H9 (cell line): ENCODE data around the gene TPH1. TPM values are rescaled to one million over a fixed set of nuclear protein-coding genes. Genes with fewer than 3 reads are reported as not detected.

Source experiments
- DNase-seq: peaks from one replicate; pipeline ENCODE4 v3.0.0-alpha.2; 2017
- H2AFZ ChIP-seq: one replicate; pipeline ENCODE4 v1.6.1; 2013; ENCODE audit warnings: mild to moderate bottlenecking, low read length, control low read depth, moderate library complexity
- H2AK5ac ChIP-seq: 2 replicates; pipeline ENCODE4 v1.6.1; 2013; ENCODE audit warnings: low read length, control low read depth, mixed read lengths; ENCODE audit not compliant: insufficient read length
- H2BK120ac ChIP-seq: one replicate; pipeline ENCODE4 v1.6.1; 2013; ENCODE audit warnings: low read depth, mild to moderate bottlenecking, low read length, control low read depth, inconsistent platforms; ENCODE audit not compliant: poor library complexity, severe bottlenecking
- H2BK12ac ChIP-seq: 2 replicates; pipeline ENCODE4 v1.6.1; 2013; ENCODE audit warnings: low read length, control low read depth, mixed read lengths, low read depth; ENCODE audit not compliant: insufficient read length
- H2BK15ac ChIP-seq: 2 replicates; pipeline ENCODE4 v1.6.1; 2013; ENCODE audit warnings: low read depth, low read length, control low read depth
- H2BK20ac ChIP-seq: one replicate; pipeline ENCODE4 v1.6.1; 2013; ENCODE audit warnings: low read depth, mild to moderate bottlenecking, low read length, control low read depth, inconsistent platforms; ENCODE audit not compliant: poor library complexity, severe bottlenecking
- H2BK5ac ChIP-seq: 2 replicates; pipeline ENCODE4 v1.6.1; 2013; ENCODE audit warnings: low read length, control low read depth, mixed read lengths; ENCODE audit not compliant: insufficient read length
- H3K14ac ChIP-seq: 2 replicates; pipeline ENCODE4 v1.6.1; 2013; ENCODE audit warnings: low read length, control low read depth; ENCODE audit not compliant: insufficient read depth
- H3K18ac ChIP-seq: 2 replicates; pipeline ENCODE4 v1.6.1; 2013; ENCODE audit warnings: low read depth, mild to moderate bottlenecking, mixed read lengths, low read length, control low read depth; ENCODE audit not compliant: insufficient read length
- H3K23ac ChIP-seq: 2 replicates; pipeline ENCODE4 v1.6.1; 2013; ENCODE audit warnings: low read length, control low read depth, mixed read lengths, low read depth; ENCODE audit not compliant: insufficient read length
- H3K23me2 ChIP-seq: 2 replicates; pipeline ENCODE4 v1.6.1; 2013; ENCODE audit warnings: low read depth, mild to moderate bottlenecking, mixed read lengths, low read length, control low read depth; ENCODE audit not compliant: insufficient read length, poor library complexity, severe bottlenecking
- H3K27ac ChIP-seq: 2 replicates; pipeline ENCODE4 v1.5.1; 2013; ENCODE audit warnings: low read length, control low read depth, mixed read lengths, low read depth; ENCODE audit not compliant: insufficient read length
- H3K27me3 ChIP-seq: 2 replicates; pipeline ENCODE4 v1.6.1; 2013; ENCODE audit warnings: low read length, control low read depth, inconsistent platforms; ENCODE audit not compliant: insufficient read depth
- H3K4ac ChIP-seq: 2 replicates; pipeline ENCODE4 v1.6.1; 2013; ENCODE audit warnings: low read depth, mild to moderate bottlenecking, control low read depth, inconsistent platforms, low read length, moderate library complexity
- H3K4me1 ChIP-seq: 2 replicates; pipeline ENCODE4 v1.6.1; 2013; ENCODE audit warnings: low read length, control low read depth, inconsistent platforms; ENCODE audit not compliant: insufficient read depth
- H3K4me2 ChIP-seq: 2 replicates; pipeline ENCODE4 v1.6.1; 2013; ENCODE audit warnings: low read length, control low read depth, mixed read lengths; ENCODE audit not compliant: insufficient read length, insufficient read depth
- H3K56ac ChIP-seq: 2 replicates; pipeline ENCODE4 v1.6.1; 2013; ENCODE audit warnings: low read depth, mild to moderate bottlenecking, mixed read lengths, low read length, control low read depth; ENCODE audit not compliant: insufficient read length
- H3K79me1 ChIP-seq: 2 replicates; pipeline ENCODE4 v1.6.1; 2013; ENCODE audit warnings: low read depth, mild to moderate bottlenecking, moderate library complexity, low read length, control low read depth, inconsistent platforms; ENCODE audit not compliant: insufficient read depth, poor library complexity, severe bottlenecking
- H3K79me2 ChIP-seq: 2 replicates; pipeline ENCODE4 v1.6.1; 2013; ENCODE audit warnings: low read length, control low read depth, inconsistent platforms; ENCODE audit not compliant: insufficient read depth
- H3K9ac ChIP-seq: 2 replicates; pipeline ENCODE4 v1.6.1; 2013; ENCODE audit warnings: low read length, control low read depth, mixed read lengths; ENCODE audit not compliant: insufficient read length; ENCODE audit errors: extremely low read depth
- H3K9me3 ChIP-seq: one replicate; pipeline ENCODE4 v1.6.1; 2013; ENCODE audit warnings: low read depth, low read length, inconsistent platforms; ENCODE audit not compliant: control insufficient read depth
- H3T11ph ChIP-seq: one replicate; pipeline ENCODE4 v1.6.1; 2013; ENCODE audit warnings: mild to moderate bottlenecking, low read length, control low read depth, inconsistent platforms
- H4K20me1 ChIP-seq: one replicate; pipeline ENCODE4 v1.6.1; 2013; ENCODE audit not compliant: control insufficient read depth, insufficient read length, insufficient read depth
- H4K5ac ChIP-seq: 2 replicates; pipeline ENCODE4 v1.6.1; 2013; ENCODE audit warnings: low read depth, mild to moderate bottlenecking, mixed read lengths, low read length, control low read depth; ENCODE audit not compliant: insufficient read length
- H4K8ac ChIP-seq: replicated peaks from 2 replicates; pipeline ENCODE4 v1.6.1; 2013; ENCODE audit warnings: low read length, control low read depth, mixed read lengths, low read depth; ENCODE audit not compliant: insufficient read length
- H4K91ac ChIP-seq: 2 replicates; pipeline ENCODE4 v1.6.1; 2013; ENCODE audit warnings: low read depth, mild to moderate bottlenecking, moderate library complexity, mixed read lengths, low read length, control low read depth; ENCODE audit not compliant: insufficient read length
- H3K27ac Mint-ChIP-seq, 3 experiments: 2 replicates in 2 of 3; 3 replicates in 1 of 3; pipeline ENCODE4 v1.8.0; 2020 to 2021; ENCODE audit warnings: mixed read lengths in 3 of 3, mild to moderate bottlenecking in 1 of 3, moderate library complexity in 1 of 3
- H3K27me3 Mint-ChIP-seq: 2 replicates; pipeline ENCODE4 v1.8.0; 2021; ENCODE audit warnings: low read depth, mild to moderate bottlenecking, moderate library complexity, mixed read lengths
- H3K36me3 Mint-ChIP-seq, 3 experiments: 2 replicates in 2 of 3; 3 replicates in 1 of 3; pipeline ENCODE4 v1.8.0; 2020 to 2021; ENCODE audit warnings: low read depth in 3 of 3, mixed read lengths in 3 of 3; ENCODE audit not compliant: insufficient read depth in 1 of 3
- H3K4me1 Mint-ChIP-seq, 2 experiments: 2 replicates each; pipeline ENCODE4 v1.8.0; 2020; ENCODE audit warnings: mixed read lengths in 2 of 2
- H3K4me3 Mint-ChIP-seq, 2 experiments: 2 replicates in 1 of 2; 3 replicates in 1 of 2; pipeline ENCODE4 v1.8.0; 2020 to 2021; ENCODE audit warnings: mild to moderate bottlenecking in 2 of 2, mixed read lengths in 2 of 2, moderate library complexity in 1 of 2
- H3K9me3 Mint-ChIP-seq, 2 experiments: 2 replicates in 1 of 2; 3 replicates in 1 of 2; pipeline ENCODE4 v1.8.0; 2020; ENCODE audit warnings: mild to moderate bottlenecking in 2 of 2, mixed read lengths in 2 of 2, moderate library complexity in 1 of 2
- WGBS: extraction: QIAGEN DNeasy Blood & Tissue Kit; methylation state at CpG from one replicate; pipeline ENCODE4 v1.1.7; 2013; ENCODE audit warnings: missing lambda C conversion rate, low lambda C conversion rate, mixed read lengths; ENCODE audit not compliant: insufficient read length; ENCODE audit errors: extremely low coverage; 5-methylcytosine and 5-hydroxymethylcytosine counted together
- total RNA-seq: library from RNA; stranded (reverse); gene quantifications from 2 replicates; pipeline ENCODE4 v1.2.1, GENCODE V29; 2021
- TF ChIP-seq, protein P1 (sequence below): fragments of 200-600 bp; sonication (generic); conservative IDR thresholded peaks from 3 replicates; pipeline ENCODE4 v1.8.0; 2021; ENCODE audit warnings: antibody characterized with exemption, mild to moderate bottlenecking

TPH1 gene
- total RNA-seq, 1 experiment from 2014 or later = 0.17 TPM

- Histone ChIP-seq H3K56ac (no peak overlapping the region), H3K18ac (no peak overlapping the region), H4K20me1 (no peaks in the 10 kb centered on the region), H2BK12ac (no peak overlapping the region), H3T11ph (no peak overlapping the region), H2BK20ac (no peak overlapping the region), H2AK5ac (no peak overlapping the region), H3K27me3 (no peaks in the 10 kb centered on the region), H2AFZ (no peak overlapping the region), H3K79me2 (no peaks in the 10 kb centered on the region), H2BK15ac (no peak overlapping the region), H3K9me3 (no peaks in the 10 kb centered on the region), H3K23ac (no peak overlapping the region), H3K4ac (no peak overlapping the region), H2BK120ac (no peak overlapping the region), H4K8ac (no peak overlapping the region), H4K5ac (no peak overlapping the region), H3K9ac (no peak overlapping the region), H2BK5ac (no peak overlapping the region), H3K4me2 (no peak overlapping the region), H4K91ac (no peak overlapping the region), H3K23me2 (no peaks in the 10 kb centered on the region), H3K14ac (no peak overlapping the region), H3K27ac (no peak overlapping the region), H3K4me1 (no peaks in the 10 kb centered on the region), H3K79me1 (no peaks in the 10 kb centered on the region)
- no peak for DNase-seq
- no CpG with 5 or more reads among the region's 4 CpGs for WGBS
- Mint-ChIP-seq H3K27ac (no peak overlapping the region), H3K4me1 (0 out of 4 replicates have a peak, but pooled peaks cover 0 to 2% of the 10 kb centered on the region in 2 experiments), H3K4me3 (no peak overlapping the region), H3K36me3 (no peaks in the 10 kb centered on the region), H3K9me3 (no peaks in the 10 kb centered on the region), H3K27me3 (no peaks in the 10 kb centered on the region)
- TF ChIP-seq, protein P1, sequence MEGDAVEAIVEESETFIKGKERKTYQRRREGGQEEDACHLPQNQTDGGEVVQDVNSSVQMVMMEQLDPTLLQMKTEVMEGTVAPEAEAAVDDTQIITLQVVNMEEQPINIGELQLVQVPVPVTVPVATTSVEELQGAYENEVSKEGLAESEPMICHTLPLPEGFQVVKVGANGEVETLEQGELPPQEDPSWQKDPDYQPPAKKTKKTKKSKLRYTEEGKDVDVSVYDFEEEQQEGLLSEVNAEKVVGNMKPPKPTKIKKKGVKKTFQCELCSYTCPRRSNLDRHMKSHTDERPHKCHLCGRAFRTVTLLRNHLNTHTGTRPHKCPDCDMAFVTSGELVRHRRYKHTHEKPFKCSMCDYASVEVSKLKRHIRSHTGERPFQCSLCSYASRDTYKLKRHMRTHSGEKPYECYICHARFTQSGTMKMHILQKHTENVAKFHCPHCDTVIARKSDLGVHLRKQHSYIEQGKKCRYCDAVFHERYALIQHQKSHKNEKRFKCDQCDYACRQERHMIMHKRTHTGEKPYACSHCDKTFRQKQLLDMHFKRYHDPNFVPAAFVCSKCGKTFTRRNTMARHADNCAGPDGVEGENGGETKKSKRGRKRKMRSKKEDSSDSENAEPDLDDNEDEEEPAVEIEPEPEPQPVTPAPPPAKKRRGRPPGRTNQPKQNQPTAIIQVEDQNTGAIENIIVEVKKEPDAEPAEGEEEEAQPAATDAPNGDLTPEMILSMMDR = no peak
These were observed 17.9 kb upstream of the TPH1 start for GRCh38 chr11:18063862-18064434.
